ENCODE data around the gene PCDHB16.

The PCDHB16 gene

DNA sequence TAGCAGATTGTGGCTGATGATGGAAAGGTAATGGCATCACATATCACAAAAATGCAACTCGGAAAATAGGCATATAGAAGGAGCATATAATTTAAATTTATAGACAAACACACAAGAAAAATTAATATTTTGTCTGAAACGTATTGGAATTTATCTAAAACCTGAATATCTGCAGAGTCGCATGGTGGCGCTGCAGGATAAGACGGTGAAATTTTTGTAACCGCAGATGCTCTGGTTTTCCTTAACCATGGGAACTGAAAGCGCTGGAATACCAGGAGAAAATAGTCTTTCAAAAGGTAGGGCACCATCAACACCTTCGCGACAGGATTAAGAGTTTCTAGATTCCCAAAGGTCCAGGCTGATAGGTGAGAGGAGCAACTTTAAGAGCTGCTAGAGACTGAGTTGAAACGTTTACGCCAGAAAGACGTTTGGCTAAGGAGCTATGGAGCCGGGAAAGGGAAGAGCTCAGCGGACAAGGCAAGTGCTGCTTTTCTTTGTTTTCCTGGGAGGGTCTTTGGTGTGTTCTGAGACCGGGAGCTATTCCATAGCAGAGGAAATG is 52.0 kb downstream of the PCDHB16 start:
- no peak for DNase-seq (ENCODE audit: low spot score)
